Naive thymus-derived CD4-positive, alpha-beta T cell (primary cell): ENCODE data around the gene TSHZ2. TPM values are rescaled to one million over a fixed set of nuclear protein-coding genes. Genes with fewer than 3 reads are reported as not detected.

Source experiments
- ATAC-seq: fragments of 150-1000 bp; cut with Tn5 transposase; 2 replicates; pipeline ENCODE4 v1.10.0; 2021; ENCODE audit warnings: mild to moderate bottlenecking, moderate library complexity
- CTCF ChIA-PET: fragments of 350-600 bp; sonication (Branson Sonifier 250); formaldehyde crosslinking; loops from one replicate; lab custom pipeline; 2021; ENCODE audit warnings: antibody characterized with exemption; lab: Charles Lee
- POLR2A ChIA-PET: fragments of 350-600 bp; sonication (Branson Sonifier 250); formaldehyde crosslinking; loops from one replicate; lab custom pipeline; 2021; ENCODE audit warnings: antibody characterized with exemption, inconsistent platforms; lab: Charles Lee
- DNase-seq, 9 donors: peaks; one replicate each; pipeline versions ENCODE4 v3.0.0 to v3.0.0-alpha.2; 2020 to 2022; ENCODE audit warnings: mixed read lengths in 1 of 9
- H3K27ac ChIP-seq: one replicate; pipeline ENCODE4 v1.7.0; 2013; ENCODE audit warnings: mild to moderate bottlenecking, low read depth, low read length, moderate library complexity
- H3K27me3 ChIP-seq, 2 donors: one replicate each; pipeline ENCODE4 v1.7.0; 2013; ENCODE audit warnings: low read length in 2 of 2, mild to moderate bottlenecking in 2 of 2, moderate library complexity in 2 of 2; ENCODE audit not compliant: control insufficient read depth in 2 of 2, insufficient read depth in 2 of 2
- H3K36me3 ChIP-seq, 3 experiments: 1 replicate in 2 of 3; 2 replicates in 1 of 3; pipeline ENCODE4 v1.7.0; 2013; ENCODE audit warnings: low read length in 3 of 3, mild to moderate bottlenecking in 3 of 3, moderate library complexity in 1 of 3; ENCODE audit not compliant: insufficient read depth in 3 of 3, control insufficient read depth in 2 of 3
- H3K4me1 ChIP-seq, 2 donors: one replicate each; pipeline ENCODE4 v1.7.0; 2013; ENCODE audit warnings: low read length in 2 of 2, mild to moderate bottlenecking in 2 of 2, moderate library complexity in 1 of 2; ENCODE audit not compliant: control insufficient read depth in 2 of 2, insufficient read depth in 2 of 2
- H3K4me3 ChIP-seq: 2 replicates; pipeline ENCODE4 v1.7.0; 2013; ENCODE audit warnings: mild to moderate bottlenecking, low read length
- H3K9me3 ChIP-seq, 3 experiments: 1 replicate in 2 of 3; 2 replicates in 1 of 3; pipeline ENCODE4 v1.7.0; 2013; ENCODE audit warnings: low read length in 3 of 3; ENCODE audit not compliant: control insufficient read depth in 2 of 3
- H3K27ac Mint-ChIP-seq, 9 donors: one replicate each; pipeline ENCODE4 v1.8.0; 2020 to 2022; ENCODE audit warnings: mixed read lengths in 9 of 9, mild to moderate bottlenecking in 8 of 9, moderate library complexity in 5 of 9, inconsistent platforms in 2 of 9
- H3K27me3 Mint-ChIP-seq, 5 donors: one replicate each; pipeline ENCODE4 v1.8.0; 2021 to 2022; ENCODE audit warnings: mixed read lengths in 5 of 5, mild to moderate bottlenecking in 1 of 5
- H3K36me3 Mint-ChIP-seq, 5 donors: one replicate each; pipeline ENCODE4 v1.8.0; 2020 to 2022; ENCODE audit warnings: mixed read lengths in 5 of 5, mild to moderate bottlenecking in 3 of 5, inconsistent platforms in 1 of 5
- H3K4me1 Mint-ChIP-seq, 7 donors: one replicate each; pipeline ENCODE4 v1.8.0; 2020 to 2022; ENCODE audit warnings: mixed read lengths in 7 of 7, mild to moderate bottlenecking in 3 of 7, inconsistent platforms in 1 of 7
- H3K4me3 Mint-ChIP-seq, 10 donors: one replicate each; pipeline ENCODE4 v1.8.0; 2020 to 2022; ENCODE audit warnings: mild to moderate bottlenecking in 10 of 10, mixed read lengths in 10 of 10, moderate library complexity in 6 of 10, inconsistent platforms in 2 of 10
- H3K9me3 Mint-ChIP-seq, 11 donors: one replicate each; pipeline ENCODE4 v1.8.0; 2020 to 2022; ENCODE audit warnings: mixed read lengths in 11 of 11, mild to moderate bottlenecking in 4 of 11, inconsistent platforms in 1 of 11, moderate library complexity in 1 of 11
- intact Hi-C, 2 donors: fragments of 100-400 bp; cut with micrococcal nuclease; formaldehyde crosslinking; loops; one replicate each; pipeline ENCODE4 v1.15.1; 2023
- polyA plus RNA-seq, 2 donors: library from polyadenylated mRNA; unstranded; fragments of 300-500 nt; fragmentation: Illumina TruSeq; gene quantifications; one replicate each; pipeline ENCODE4 v1.2.3, GENCODE V29; 2021
- total RNA-seq, 6 experiments: library from RNA in 5 of 6; stranded (reverse) in 5 of 6; gene quantifications; 1 replicate in 5 of 6; 2 replicates in 1 of 6; pipeline ENCODE4 v1.2.3 and lab custom pipeline; 2021 to 2026

Gene TSHZ2
- total and polyA plus RNA-seq, 7 experiments from 2014 or later = 6.0 to 84.5 (median 42.5) TPM

DNA sequence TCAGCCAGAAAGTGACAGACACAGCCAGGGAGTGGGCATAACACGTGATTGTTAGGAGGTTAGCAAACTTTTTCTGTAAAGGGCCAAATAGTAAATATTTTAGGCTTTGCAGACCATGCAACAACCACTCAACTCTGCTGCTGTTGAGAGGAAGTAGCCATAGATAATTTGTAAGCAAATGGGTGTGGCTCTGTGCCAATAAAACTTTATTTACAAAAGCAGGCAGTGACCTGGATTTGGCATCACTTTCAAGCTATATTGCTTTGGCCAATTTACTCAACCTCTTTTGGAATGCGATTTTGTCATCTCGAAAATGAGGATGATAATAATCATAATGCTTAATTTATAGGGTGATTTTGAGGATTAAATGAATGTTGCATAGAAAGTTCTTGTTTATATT is 152.6 kb downstream of the TSHZ2 start:
- Histone ChIP-seq H3K4me3 (no peak overlapping the region), H3K4me1 (no peaks in the 10 kb centered on the region), H3K9me3 (no peaks in the 10 kb centered on the region), H3K27me3 (no peaks in the 10 kb centered on the region), H3K36me3 (no peaks in the 10 kb centered on the region), H3K27ac (no peak overlapping the region)
- H3K36me3 Mint-ChIP-seq = peaks cover 3 to 20% (median 14%) of the 10 kb centered on the region in 5 donors
- intact Hi-C loops = no loop called here
- H3K9me3 Mint-ChIP-seq = peaks cover 0 to 6% (median 0%) of the 10 kb centered on the region in 11 donors
- peaks cover 16 to 60% (median 29%) of the 10 kb centered on the region in 7 donors for H3K4me1 Mint-ChIP-seq
- no peak for ATAC-seq
- no peak for DNase-seq
- ChIA-PET POLR2A (no interaction called here), CTCF (interaction anchor here (0.7 kb wide), 1 partner anchor 86 kb away, joined by 3 read pairs; no protein-coding TSS in a partner anchor)
- H3K27me3 Mint-ChIP-seq = no peaks in the 10 kb centered on the region
- H3K27ac Mint-ChIP-seq = no peak overlapping the region
- H3K4me3 Mint-ChIP-seq = no peak overlapping the region

DNA sequence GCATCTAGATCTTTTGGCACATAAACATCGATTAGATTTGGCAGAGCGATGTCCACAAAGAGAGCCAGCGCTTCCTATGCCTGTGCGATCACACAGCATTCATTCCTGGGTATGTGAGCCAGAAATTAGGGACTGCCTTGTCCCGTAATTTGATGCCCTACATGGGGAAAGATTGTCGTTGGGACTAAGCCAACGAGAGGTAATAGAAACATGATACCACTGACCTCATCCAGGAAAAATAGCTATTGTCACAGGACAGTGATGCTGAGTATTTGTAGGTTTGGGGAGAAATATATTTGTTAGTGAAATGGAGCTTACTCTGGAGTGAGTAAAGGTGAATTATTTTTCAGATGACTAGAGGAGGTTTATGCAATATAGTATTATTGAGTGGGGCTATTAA is 154.0 kb downstream of the TSHZ2 start:
- Histone ChIP-seq H3K4me1 (no peaks in the 10 kb centered on the region), H3K27me3 (no peaks in the 10 kb centered on the region), H3K9me3 (no peaks in the 10 kb centered on the region), H3K27ac (no peak overlapping the region), H3K4me3 (no peak overlapping the region), H3K36me3 (no peaks in the 10 kb centered on the region)
- peaks cover 0 to 6% (median 0%) of the 10 kb centered on the region in 11 donors for H3K9me3 Mint-ChIP-seq
- ChIA-PET CTCF (no interaction called here), POLR2A (no interaction called here)
- ATAC-seq = no peak
- intact Hi-C loops = no loop called here
- no peak for DNase-seq
- H3K27ac Mint-ChIP-seq = no peak overlapping the region
- H3K4me1 Mint-ChIP-seq = peaks cover 12 to 62% (median 34%) of the 10 kb centered on the region in 7 donors
- peaks cover 3 to 17% (median 14%) of the 10 kb centered on the region in 5 donors for H3K36me3 Mint-ChIP-seq
- H3K27me3 Mint-ChIP-seq = no peaks in the 10 kb centered on the region
- no peak overlapping the region for H3K4me3 Mint-ChIP-seq

DNA sequence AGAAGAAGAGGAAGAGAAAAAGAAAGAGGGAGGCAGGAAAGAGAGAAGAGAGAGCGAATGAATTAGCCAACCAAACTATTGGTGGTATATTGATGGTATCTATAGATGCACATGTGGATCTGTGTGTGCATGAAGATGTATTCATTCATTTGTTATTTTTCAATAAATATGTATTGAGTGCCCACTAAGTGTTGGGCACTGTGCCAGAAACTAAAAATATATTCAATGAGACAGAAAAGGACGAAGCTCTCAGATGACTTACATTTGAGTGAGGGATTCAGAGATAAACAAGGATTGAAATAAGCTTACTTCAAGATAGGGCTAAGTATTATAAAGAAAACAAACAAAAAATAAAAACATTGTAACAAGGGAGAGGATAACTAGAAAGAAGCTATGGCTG is 154.9 kb downstream of the TSHZ2 start:
- Mint-ChIP-seq H3K4me3 (no peak overlapping the region), H3K4me1 (peaks cover 10 to 64% (median 37%) of the 10 kb centered on the region in 7 donors), H3K27me3 (no peaks in the 10 kb centered on the region), H3K27ac (peak overlapping the region in 2 of 9 donors; percentile 44 to 61), H3K36me3 (peaks cover 3 to 17% (median 14%) of the 10 kb centered on the region in 5 donors), H3K9me3 (peaks cover 0 to 6% (median 0%) of the 10 kb centered on the region in 11 donors)
- Histone ChIP-seq H3K36me3 (no peaks in the 10 kb centered on the region), H3K4me1 (no peaks in the 10 kb centered on the region), H3K27ac (no peak overlapping the region), H3K4me3 (no peak overlapping the region), H3K27me3 (no peaks in the 10 kb centered on the region), H3K9me3 (no peaks in the 10 kb centered on the region)
- ChIA-PET POLR2A (interaction anchor here (0.6 kb wide), 1 partner anchor 12 kb away, joined by 4 read pairs; no protein-coding TSS in a partner anchor), CTCF (no interaction called here)
- intact Hi-C loops = no loop called here
- no peak for DNase-seq
- ATAC-seq = no peak

DNA sequence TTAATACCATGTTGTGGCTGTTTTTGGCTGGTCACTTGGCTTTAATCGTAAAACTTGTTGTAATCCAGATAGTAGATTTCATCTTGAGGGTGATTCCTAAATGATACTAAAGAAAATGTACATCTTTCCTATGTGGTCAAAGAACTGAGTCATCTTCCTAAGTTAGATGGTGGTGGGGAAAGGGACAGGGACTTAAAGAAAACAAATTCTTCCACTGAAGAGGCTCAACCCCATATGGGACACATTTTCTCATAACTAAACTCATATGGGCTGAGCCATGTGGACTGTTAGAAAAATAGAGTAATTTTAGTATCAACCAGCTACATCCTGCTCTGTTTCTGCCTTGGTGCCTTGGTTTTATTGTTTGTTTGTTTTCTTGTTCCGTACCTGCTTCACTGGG is 155.8 kb downstream of the TSHZ2 start:
- H3K4me1 Mint-ChIP-seq = peaks cover 15 to 66% (median 43%) of the 10 kb centered on the region in 7 donors
- peaks cover 3 to 17% (median 12%) of the 10 kb centered on the region in 5 donors for H3K36me3 Mint-ChIP-seq
- no peak overlapping the region for H3K27ac ChIP-seq
- H3K27me3 ChIP-seq = no peaks in the 10 kb centered on the region
- no peaks in the 10 kb centered on the region for H3K27me3 Mint-ChIP-seq
- ATAC-seq (no peak), DNase-seq (no peak)
- CTCF ChIA-PET = no interaction called here
- H3K4me3 Mint-ChIP-seq = no peak overlapping the region
- intact Hi-C loops = no loop called here
- H3K27ac Mint-ChIP-seq = peak overlapping the region in 1 of 9 donors; percentile 61
- H3K9me3 ChIP-seq = no peaks in the 10 kb centered on the region
- peaks cover 0 to 5% (median 0%) of the 10 kb centered on the region in 11 donors for H3K9me3 Mint-ChIP-seq
- peaks cover 0 to 5% of the 10 kb centered on the region in 2 donors for H3K4me1 ChIP-seq
- H3K36me3 ChIP-seq = no peaks in the 10 kb centered on the region
- POLR2A ChIA-PET = no interaction called here
- H3K4me3 ChIP-seq = no peak overlapping the region

DNA sequence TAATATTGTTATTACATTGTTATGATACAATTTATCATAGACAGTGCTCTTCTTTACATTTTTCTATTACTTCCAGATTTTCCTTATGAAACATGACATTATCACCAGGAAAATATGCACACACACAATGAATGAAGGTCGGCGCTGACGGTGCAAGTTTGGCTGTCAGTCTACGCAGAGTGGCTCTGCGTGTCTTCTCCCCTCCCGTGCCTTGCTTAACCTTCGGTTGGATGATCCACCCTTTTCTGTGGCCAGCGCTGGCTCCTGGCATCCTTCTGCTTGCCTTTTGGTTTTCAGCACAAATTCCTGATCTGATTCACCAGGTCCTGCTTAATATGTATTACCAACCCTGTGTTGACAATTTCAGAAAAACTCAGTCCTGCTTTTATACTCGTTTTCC is 157.4 kb downstream of the TSHZ2 start:
- Histone ChIP-seq H3K27ac (no peak overlapping the region), H3K36me3 (no peaks in the 10 kb centered on the region), H3K27me3 (no peaks in the 10 kb centered on the region), H3K4me1 (peaks cover 0 to 8% of the 10 kb centered on the region in 2 donors), H3K4me3 (no peak overlapping the region), H3K9me3 (no peaks in the 10 kb centered on the region)
- Mint-ChIP-seq H3K36me3 (peaks cover 0 to 17% (median 6%) of the 10 kb centered on the region in 5 donors), H3K27me3 (no peaks in the 10 kb centered on the region), H3K4me1 (peaks cover 18 to 67% (median 44%) of the 10 kb centered on the region in 7 donors), H3K9me3 (peaks cover 0 to 3% (median 0%) of the 10 kb centered on the region in 11 donors), H3K27ac (peak overlapping the region in 1 of 9 donors; percentile 55), H3K4me3 (no peak overlapping the region)
- CTCF ChIA-PET = no interaction called here
- DNase-seq (no peak), ATAC-seq (no peak)
- POLR2A ChIA-PET = interaction anchor here (0.6 kb wide), 1 partner anchor 822 kb away, joined by 3 read pairs; no protein-coding TSS in a partner anchor
- intact Hi-C loops = no loop called here

DNA sequence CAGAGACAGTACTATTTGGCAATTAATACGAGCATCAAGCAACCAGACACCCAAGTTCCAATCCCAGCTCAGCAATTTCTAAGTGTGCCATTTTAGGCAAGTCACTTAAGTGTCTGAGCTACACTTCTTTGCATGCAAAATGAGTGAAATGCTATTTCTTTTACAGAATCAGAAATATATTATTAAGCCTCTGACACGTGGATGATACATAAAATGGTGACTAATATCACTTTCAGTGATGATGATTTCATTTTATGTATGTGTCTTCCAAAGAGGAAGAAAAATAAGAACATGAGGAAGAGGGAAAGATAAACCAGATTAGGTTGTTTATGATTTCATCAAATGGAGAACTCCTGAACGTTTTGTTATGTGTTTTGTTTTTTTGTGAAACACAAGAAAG is 158.6 kb downstream of the TSHZ2 start:
- ChIA-PET CTCF (no interaction called here), POLR2A (no interaction called here)
- DNase-seq = no peak
- H3K4me3 ChIP-seq = no peak overlapping the region
- H3K27ac ChIP-seq = no peak overlapping the region
- peaks cover 20 to 67% (median 44%) of the 10 kb centered on the region in 7 donors for H3K4me1 Mint-ChIP-seq
- ATAC-seq = no peak
- H3K27me3 ChIP-seq = no peaks in the 10 kb centered on the region
- H3K36me3 ChIP-seq = no peaks in the 10 kb centered on the region
- peaks cover 0 to 17% (median 9%) of the 10 kb centered on the region in 5 donors for H3K36me3 Mint-ChIP-seq
- H3K9me3 ChIP-seq = no peaks in the 10 kb centered on the region
- no peak overlapping the region for H3K4me3 Mint-ChIP-seq
- no peaks in the 10 kb centered on the region for H3K27me3 Mint-ChIP-seq
- peaks cover 0 to 3% (median 0%) of the 10 kb centered on the region in 11 donors for H3K9me3 Mint-ChIP-seq
- H3K4me1 ChIP-seq = peaks cover 0 to 8% of the 10 kb centered on the region in 2 donors
- intact Hi-C loops = loop anchor here in 1 of 2 donors (10.0 kb wide), 1 partner anchor 156 kb away; the partner anchor contains the start of gene TSHZ2
- peak overlapping the region in 5 of 9 donors; percentile 3 to 75 (median 42) for H3K27ac Mint-ChIP-seq

DNA sequence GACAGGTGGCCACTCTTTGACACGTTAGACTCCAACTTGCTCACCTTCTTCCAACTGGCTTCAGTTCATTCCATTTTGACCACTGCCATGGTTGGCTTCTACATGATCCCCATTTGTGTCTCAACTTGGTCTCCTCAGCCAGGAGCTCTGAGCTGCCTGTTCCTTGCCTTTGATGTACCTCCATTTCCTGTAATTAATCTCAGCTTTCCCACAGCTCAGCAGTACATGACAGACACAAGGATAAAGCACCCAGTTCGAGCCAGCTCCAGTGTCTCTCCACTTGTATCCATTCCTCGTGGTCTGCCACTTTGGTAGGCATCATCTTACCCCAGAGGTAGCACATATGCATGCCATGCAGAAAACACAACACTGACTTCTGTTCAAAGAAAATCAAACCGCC is 161.0 kb downstream of the TSHZ2 start:
- Mint-ChIP-seq H3K27me3 (no peaks in the 10 kb centered on the region), H3K4me1 (peaks cover 12 to 58% (median 30%) of the 10 kb centered on the region in 7 donors), H3K9me3 (no peaks in the 10 kb centered on the region), H3K36me3 (peaks cover 0 to 22% (median 8%) of the 10 kb centered on the region in 5 donors), H3K27ac (peak overlapping the region in 2 of 9 donors; percentile 38 to 57), H3K4me3 (peak overlapping the region in 5 of 10 donors; percentile 5 to 58 (median 29))
- ChIA-PET POLR2A (interaction anchor here (0.9 kb wide), 1 partner anchor 12 kb away, joined by 3 read pairs; no protein-coding TSS in a partner anchor), CTCF (no interaction called here)
- H3K4me1 ChIP-seq = peaks cover 0 to 8% of the 10 kb centered on the region in 2 donors
- no peaks in the 10 kb centered on the region for H3K27me3 ChIP-seq
- no peak overlapping the region for H3K27ac ChIP-seq
- ATAC-seq (no peak), DNase-seq (no peak)
- intact Hi-C loops = loop anchor here in 1 of 2 donors (10.0 kb wide), 1 partner anchor 158 kb away; the partner anchor contains the start of gene TSHZ2
- H3K36me3 ChIP-seq = no peaks in the 10 kb centered on the region
- no peaks in the 10 kb centered on the region for H3K9me3 ChIP-seq
- no peak overlapping the region for H3K4me3 ChIP-seq
